ENCODE measurements around the gene ZNF516.
A peak's percentile ranks its signal among the peaks of the same experiment; 100 is the strongest.

The ZNF516 gene

GRCh38 chr18:76454418-76454817 is 40.6 kb downstream of the ZNF516 start:
- Histone ChIP-seq H3K4me2 (ENCODE audit: low read length) (no peak overlapping the region), H3K23ac (ENCODE audit: low read length) (no peak overlapping the region), H3K9ac (ENCODE audit: low read length) (no peak overlapping the region), H3K36me3 (ENCODE audit: control insufficient read depth, insufficient read depth, low read length) (no peaks in the 10 kb centered on the region), H3K4me3 (ENCODE audit: low read length) (no peak overlapping the region), H3K4me1 (ENCODE audit: control insufficient read depth, low read depth, low read length) (peaks cover 12% of the 10 kb centered on the region), H4K8ac (ENCODE audit: low read depth, low read length) (no peak overlapping the region), H2AK5ac (ENCODE audit: low read length) (no peak overlapping the region), H3K79me1 (ENCODE audit: low read length) (no peaks in the 10 kb centered on the region), H4K5ac (ENCODE audit: low read length) (no peak overlapping the region), H3K18ac (ENCODE audit: low read length) (no peak overlapping the region), H2BK120ac (ENCODE audit: low read depth, low read length) (no peak overlapping the region), H3K27me3 (ENCODE audit: insufficient read depth, low read length, poor library complexity) (peaks cover 17% of the 10 kb centered on the region), H3K4ac (ENCODE audit: low read depth, low read length) (no peak overlapping the region), H3K27ac (ENCODE audit: low read depth, low read length) (no peak overlapping the region), H2BK5ac (ENCODE audit: low read length) (no peak overlapping the region), H3K79me2 (ENCODE audit: control insufficient read depth, insufficient read depth, low read length) (no peaks in the 10 kb centered on the region), H3K56ac (ENCODE audit: low read length) (no peak overlapping the region), H2BK15ac (replicated peaks; ENCODE audit: low read depth) (no peak overlapping the region)
- no peak for DNase-seq
- WGBS (ENCODE audit: extremely low coverage, insufficient coverage, low lambda C conversion rate): no CpG with 5 or more reads among the region's 1 CpG

- DNase-seq: no peak
- Histone ChIP-seq H3K4me3 (ENCODE audit: low read length) (no peak overlapping the region), H3K4me1 (ENCODE audit: control insufficient read depth, low read depth, low read length) (peaks cover 12% of the 10 kb centered on the region), H2BK120ac (ENCODE audit: low read depth, low read length) (no peak overlapping the region), H4K5ac (ENCODE audit: low read length) (no peak overlapping the region), H2BK5ac (ENCODE audit: low read length) (no peak overlapping the region), H3K9ac (ENCODE audit: low read length) (no peak overlapping the region), H3K18ac (ENCODE audit: low read length) (no peak overlapping the region), H3K56ac (ENCODE audit: low read length) (no peak overlapping the region), H3K23ac (ENCODE audit: low read length) (no peak overlapping the region), H3K27ac (ENCODE audit: low read depth, low read length) (no peak overlapping the region), H4K8ac (ENCODE audit: low read depth, low read length) (no peak overlapping the region), H3K79me2 (ENCODE audit: control insufficient read depth, insufficient read depth, low read length) (no peaks in the 10 kb centered on the region), H3K4ac (ENCODE audit: low read depth, low read length) (no peak overlapping the region), H3K36me3 (ENCODE audit: control insufficient read depth, insufficient read depth, low read length) (no peaks in the 10 kb centered on the region), H3K79me1 (ENCODE audit: low read length) (no peaks in the 10 kb centered on the region), H2BK15ac (replicated peaks; ENCODE audit: low read depth) (no peak overlapping the region), H3K4me2 (ENCODE audit: low read length) (no peak overlapping the region), H2AK5ac (ENCODE audit: low read length) (no peak overlapping the region), H3K27me3 (ENCODE audit: insufficient read depth, low read length, poor library complexity) (peaks cover 17% of the 10 kb centered on the region)
- no CpG with 5 or more reads among the region's 5 CpGs for WGBS (ENCODE audit: extremely low coverage, insufficient coverage, low lambda C conversion rate)
Observed at GRCh38 chr18:76453932-76454331, 41.1 kb downstream of the ZNF516 start.

GRCh38 chr18:76453057-76453561 is 41.9 kb downstream of the ZNF516 start:
- no peak for DNase-seq
- H3K27ac ChIP-seq (ENCODE audit: low read depth, low read length): no peak overlapping the region

GRCh38 chr18:76452357-76452756 is 42.7 kb downstream of the ZNF516 start:
- H3K79me1 ChIP-seq (ENCODE audit: low read length): no peaks in the 10 kb centered on the region
- no peak overlapping the region for H3K4me2 ChIP-seq (ENCODE audit: low read length)
- H3K27me3 ChIP-seq (ENCODE audit: insufficient read depth, low read length, poor library complexity): peaks cover 17% of the 10 kb centered on the region
- no peak overlapping the region for H4K5ac ChIP-seq (ENCODE audit: low read length)
- no peak overlapping the region for H3K4ac ChIP-seq (ENCODE audit: low read depth, low read length)
- H3K36me3 ChIP-seq (ENCODE audit: control insufficient read depth, insufficient read depth, low read length): no peaks in the 10 kb centered on the region
- no peaks in the 10 kb centered on the region for H3K79me2 ChIP-seq (ENCODE audit: control insufficient read depth, insufficient read depth, low read length)
- H2BK120ac ChIP-seq (ENCODE audit: low read depth, low read length): no peak overlapping the region
- H3K9ac ChIP-seq (ENCODE audit: low read length): no peak overlapping the region
- H3K56ac ChIP-seq (ENCODE audit: low read length): no peak overlapping the region
- no peak overlapping the region for H2BK5ac ChIP-seq (ENCODE audit: low read length)
- H3K4me1 ChIP-seq (ENCODE audit: control insufficient read depth, low read depth, low read length): peaks cover 12% of the 10 kb centered on the region
- no peak overlapping the region for H3K23ac ChIP-seq (ENCODE audit: low read length)
- WGBS (ENCODE audit: extremely low coverage, insufficient coverage, low lambda C conversion rate): no CpG with 5 or more reads among the region's 8 CpGs
- peak; percentile 26 for DNase-seq
- no peak overlapping the region for H3K4me3 ChIP-seq (ENCODE audit: low read length)
- H4K8ac ChIP-seq (ENCODE audit: low read depth, low read length): no peak overlapping the region
- no peak overlapping the region for H3K18ac ChIP-seq (ENCODE audit: low read length)
- H2AK5ac ChIP-seq (ENCODE audit: low read length): no peak overlapping the region
- H2BK15ac ChIP-seq (replicated peaks; ENCODE audit: low read depth): no peak overlapping the region
- no peak overlapping the region for H3K27ac ChIP-seq (ENCODE audit: low read depth, low read length)

More at GRCh38 chr18:76453057-76453561, 41.9 kb downstream of the ZNF516 start:
- Histone ChIP-seq H2AK5ac (ENCODE audit: low read length) (no peak overlapping the region), H3K9ac (ENCODE audit: low read length) (no peak overlapping the region), H3K4me3 (ENCODE audit: low read length) (no peak overlapping the region), H2BK5ac (ENCODE audit: low read length) (no peak overlapping the region), H2BK120ac (ENCODE audit: low read depth, low read length) (no peak overlapping the region), H3K18ac (ENCODE audit: low read length) (no peak overlapping the region), H3K56ac (ENCODE audit: low read length) (no peak overlapping the region), H3K36me3 (ENCODE audit: control insufficient read depth, insufficient read depth, low read length) (no peaks in the 10 kb centered on the region), H3K4ac (ENCODE audit: low read depth, low read length) (no peak overlapping the region), H3K79me2 (ENCODE audit: control insufficient read depth, insufficient read depth, low read length) (no peaks in the 10 kb centered on the region), H3K4me1 (ENCODE audit: control insufficient read depth, low read depth, low read length) (peaks cover 12% of the 10 kb centered on the region), H3K27me3 (ENCODE audit: insufficient read depth, low read length, poor library complexity) (peaks cover 17% of the 10 kb centered on the region), H3K4me2 (ENCODE audit: low read length) (no peak overlapping the region), H4K5ac (ENCODE audit: low read length) (no peak overlapping the region), H2BK15ac (replicated peaks; ENCODE audit: low read depth) (no peak overlapping the region), H3K79me1 (ENCODE audit: low read length) (no peaks in the 10 kb centered on the region), H3K23ac (ENCODE audit: low read length) (no peak overlapping the region), H4K8ac (ENCODE audit: low read depth, low read length) (no peak overlapping the region)
- no CpG with 5 or more reads among the region's 7 CpGs for WGBS (ENCODE audit: extremely low coverage, insufficient coverage, low lambda C conversion rate)

- peaks cover 12% of the 10 kb centered on the region for H3K4me1 ChIP-seq (ENCODE audit: control insufficient read depth, low read depth, low read length)
- peak overlapping the region; percentile 25 for H3K18ac ChIP-seq (ENCODE audit: low read length)
- H2BK15ac ChIP-seq (replicated peaks; ENCODE audit: low read depth): no peak overlapping the region
- H3K4me3 ChIP-seq (ENCODE audit: low read length): peak overlapping the region; percentile 23
- H3K79me2 ChIP-seq (ENCODE audit: control insufficient read depth, insufficient read depth, low read length): no peaks in the 10 kb centered on the region
- H3K36me3 ChIP-seq (ENCODE audit: control insufficient read depth, insufficient read depth, low read length): no peaks in the 10 kb centered on the region
- no peak overlapping the region for H2BK5ac ChIP-seq (ENCODE audit: low read length)
- H3K4me2 ChIP-seq (ENCODE audit: low read length): peak overlapping the region; percentile 92
- H3K9ac ChIP-seq (ENCODE audit: low read length): peak overlapping the region; percentile 56
- H3K23ac ChIP-seq (ENCODE audit: low read length): peak overlapping the region; percentile 53
- no peak overlapping the region for H2BK120ac ChIP-seq (ENCODE audit: low read depth, low read length)
- H3K79me1 ChIP-seq (ENCODE audit: low read length): no peaks in the 10 kb centered on the region
- peak overlapping the region; percentile 66 for H3K56ac ChIP-seq (ENCODE audit: low read length)
- H3K27ac ChIP-seq (ENCODE audit: low read depth, low read length): no peak overlapping the region
- H4K8ac ChIP-seq (ENCODE audit: low read depth, low read length): no peak overlapping the region
- peaks cover 17% of the 10 kb centered on the region for H3K27me3 ChIP-seq (ENCODE audit: insufficient read depth, low read length, poor library complexity)
- no peak for DNase-seq
- no peak overlapping the region for H4K5ac ChIP-seq (ENCODE audit: low read length)
- H2AK5ac ChIP-seq (ENCODE audit: low read length): no peak overlapping the region
- no peak overlapping the region for H3K4ac ChIP-seq (ENCODE audit: low read depth, low read length)
- no CpG with 5 or more reads among the region's 28 CpGs for WGBS (ENCODE audit: extremely low coverage, insufficient coverage, low lambda C conversion rate)
Observed at GRCh38 chr18:76451396-76452331, 43.4 kb downstream of the ZNF516 start.

All from mesendoderm (in vitro differentiated cells).